Panc1 (cell line): ENCODE data around the gene CTSA.

ENCODE experiments used
- CTCF ChIP-seq: fragments of 450-650 bp; IDR thresholded peaks from 2 replicates; pipeline ENCODE4 v1.5.1; 2017; ENCODE audit warnings: mild to moderate bottlenecking
- POLR2AphosphoS5 ChIP-seq: IDR thresholded peaks from 2 replicates; pipeline ENCODE4 v1.6.1; 2012; ENCODE audit warnings: mild to moderate bottlenecking, low read depth, low read length, moderate library complexity
- SIN3A ChIP-seq: IDR thresholded peaks from 2 replicates; pipeline ENCODE4 v1.6.1; 2012; ENCODE audit warnings: low read depth, mild to moderate bottlenecking, low read length, moderate library complexity, borderline replicate concordance; ENCODE audit not compliant: insufficient read depth
- TCF7L2 ChIP-seq: IDR thresholded peaks from 2 replicates; pipeline ENCODE4 v1.6.1; 2011; ENCODE audit warnings: mild to moderate bottlenecking, low read depth, low read length, inconsistent platforms

GRCh38 chr20:45943613-45944012 is 52.5 kb downstream of the CTSA start:
- TF ChIP-seq CTCF (no peak), POLR2AphosphoS5 (no peak), TCF7L2 (no peak), SIN3A (no peak)
